NCI-H460 (cell line): ENCODE data around the gene MARS2. TPM values are rescaled to one million over a fixed set of nuclear protein-coding genes. Genes with fewer than 3 reads are reported as not detected.
"Not testable (repeated sequence)": the region's sequence is repeated elsewhere in the genome, so short reads cannot be mapped to it uniquely, and the experiment has no call there.

Experiments used
- DNase-seq: peaks from one replicate; pipeline ENCODE4 v3.0.0-alpha.2; 2016; ENCODE audit warnings: low read depth; ENCODE audit errors: extremely low read depth
- polyA plus RNA-seq: library from polyadenylated mRNA; depleted of rRNA; stranded (reverse); fragments of >200 nt; gene quantifications from 2 replicates; pipeline ENCODE4 v1.2.3, GENCODE V29; 2014; cell fraction: nucleus; rRNA removed
- total RNA-seq: library from RNA; depleted of rRNA; stranded (reverse); fragments of >200 nt; shearing (Covaris generic); gene quantifications from 2 replicates; pipeline ENCODE4 v1.2.3, GENCODE V29; 2014; rRNA removed

The MARS2 gene
- total RNA-seq = 19.3 and 24.0 TPM in 2 replicates
- 21.3 and 34.8 TPM in 2 replicates for polyA plus RNA-seq

DNA sequence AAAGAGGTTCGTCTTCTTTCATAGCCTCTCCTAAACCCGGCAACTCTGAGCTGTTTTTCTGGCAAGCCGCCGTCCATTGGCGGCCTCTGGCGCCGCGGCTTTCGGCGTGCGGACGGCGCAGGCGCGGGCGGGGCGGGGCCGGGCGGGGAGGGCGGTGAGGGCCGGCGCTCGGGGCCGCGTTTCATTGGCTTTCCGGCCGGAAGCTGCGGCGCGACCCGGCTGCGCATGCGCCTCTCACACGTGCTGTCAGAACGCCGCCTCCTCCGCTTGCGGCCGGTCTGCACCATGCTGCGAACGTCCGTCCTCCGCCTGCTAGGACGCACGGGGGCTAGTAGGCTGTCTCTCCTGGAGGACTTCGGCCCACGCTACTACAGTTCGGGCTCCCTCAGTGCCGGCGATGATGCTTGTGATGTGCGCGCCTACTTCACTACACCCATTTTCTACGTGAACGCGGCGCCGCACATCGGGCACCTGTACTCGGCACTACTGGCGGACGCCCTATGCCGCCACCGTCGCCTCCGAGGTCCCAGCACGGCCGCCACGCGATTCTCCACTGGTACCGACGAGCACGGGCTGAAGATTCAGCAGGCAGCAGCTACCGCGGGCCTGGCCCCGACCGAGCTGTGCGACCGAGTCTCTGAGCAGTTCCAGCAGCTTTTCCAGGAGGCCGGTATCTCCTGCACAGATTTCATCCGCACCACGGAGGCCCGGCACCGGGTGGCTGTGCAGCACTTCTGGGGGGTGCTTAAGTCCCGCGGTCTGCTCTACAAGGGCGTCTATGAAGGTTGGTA is at the start of gene MARS2:
TSS of gene MARS2 (plus strand) at position 249 of the 791 bp plus-strand sequence. CDS start at position 286, 37 bp downstream.
- DNase-seq = peak; percentile 92

- no peak for DNase-seq
These were observed 47.6 kb upstream of the MARS2 start for GRCh38 chr2:197657562-197657961.

DNA sequence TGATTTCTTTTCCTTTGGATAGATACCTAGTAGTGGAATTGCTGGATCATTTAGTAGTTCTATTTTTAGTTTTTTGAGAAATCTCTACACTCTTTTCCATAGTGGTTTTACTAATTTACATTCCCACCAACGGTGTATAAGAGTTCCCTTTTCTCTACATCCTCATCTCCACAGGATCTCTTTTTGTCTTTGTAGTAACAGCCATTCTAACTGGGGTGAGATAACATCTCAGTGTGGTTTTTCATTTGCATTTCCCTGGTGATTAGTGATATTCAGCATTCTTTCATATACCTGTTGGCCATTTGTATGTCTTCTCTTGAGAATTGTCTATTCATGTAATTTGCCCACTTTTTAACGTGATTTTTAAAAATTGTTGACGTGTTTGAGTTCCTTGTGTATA is 43.5 kb upstream of the MARS2 start:
- DNase-seq = no peak

- DNase-seq = no peak
These were observed 38.9 kb upstream of the MARS2 start for GRCh38 chr2:197666277-197666676.

GRCh38 chr2:197668296-197668695 is 36.9 kb upstream of the MARS2 start:
- DNase-seq = no peak

DNA sequence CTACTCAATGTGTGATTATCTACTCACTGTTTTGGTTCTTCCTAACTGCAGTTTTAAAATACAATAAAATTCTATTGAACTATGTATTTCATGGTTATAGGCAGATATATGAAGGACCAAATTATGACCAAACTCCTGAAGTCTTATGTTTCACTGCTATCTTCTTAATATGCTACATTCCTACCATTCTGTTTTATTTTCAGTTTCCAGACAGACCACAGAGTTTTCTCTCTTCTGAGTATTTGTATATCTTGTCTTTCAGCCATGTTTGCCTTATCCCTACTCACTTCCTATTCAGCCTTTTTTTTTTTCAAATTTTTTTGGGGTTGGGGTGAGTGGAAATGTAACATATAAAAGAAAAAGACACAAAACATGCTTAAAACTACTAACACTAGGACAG is 36.1 kb upstream of the MARS2 start:
- no peak for DNase-seq

GRCh38 chr2:197672371-197672893 is 32.7 kb upstream of the MARS2 start:
- no peak for DNase-seq

DNA sequence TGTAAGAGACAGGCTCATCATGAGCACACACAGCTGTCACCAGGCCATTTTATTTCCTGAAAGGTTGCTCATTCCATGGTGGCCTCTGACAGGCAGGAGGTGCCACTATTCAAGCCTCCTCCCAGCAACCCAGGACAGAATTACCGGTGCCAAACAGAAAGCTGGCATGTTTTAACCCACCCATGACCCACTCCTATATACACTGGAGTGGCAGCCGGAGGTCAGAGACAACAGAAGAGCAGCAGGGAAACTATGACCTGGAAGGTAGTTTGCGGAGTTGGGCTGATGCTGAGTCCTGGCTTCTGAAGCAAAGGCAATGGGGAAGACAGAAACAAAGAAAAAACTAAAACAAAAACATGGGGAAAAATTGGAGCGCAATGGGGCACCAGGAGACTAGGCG is 32.1 kb upstream of the MARS2 start:
- no peak for DNase-seq

DNA sequence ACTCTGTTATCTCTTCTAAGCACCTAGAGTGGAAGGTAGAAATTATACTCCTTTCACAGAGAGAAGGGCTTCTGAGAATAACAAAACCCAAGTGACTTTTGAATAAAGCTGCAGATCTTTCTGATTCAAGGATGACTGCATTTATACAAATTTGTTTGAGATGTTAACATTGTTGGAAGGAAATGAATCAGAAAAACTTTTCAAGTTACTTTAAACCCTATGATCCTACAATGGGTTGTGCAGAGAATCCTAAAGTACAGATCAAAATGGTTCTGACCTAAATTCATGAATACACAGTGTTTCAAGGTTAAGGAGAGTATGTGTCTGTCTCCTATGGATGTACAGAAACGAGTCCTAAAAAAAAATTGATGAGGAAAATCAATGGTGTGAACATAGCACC is 31.6 kb upstream of the MARS2 start:
- no peak for DNase-seq

- no peak for DNase-seq
These were observed 31.1 kb upstream of the MARS2 start for GRCh38 chr2:197674060-197674459.

DNA sequence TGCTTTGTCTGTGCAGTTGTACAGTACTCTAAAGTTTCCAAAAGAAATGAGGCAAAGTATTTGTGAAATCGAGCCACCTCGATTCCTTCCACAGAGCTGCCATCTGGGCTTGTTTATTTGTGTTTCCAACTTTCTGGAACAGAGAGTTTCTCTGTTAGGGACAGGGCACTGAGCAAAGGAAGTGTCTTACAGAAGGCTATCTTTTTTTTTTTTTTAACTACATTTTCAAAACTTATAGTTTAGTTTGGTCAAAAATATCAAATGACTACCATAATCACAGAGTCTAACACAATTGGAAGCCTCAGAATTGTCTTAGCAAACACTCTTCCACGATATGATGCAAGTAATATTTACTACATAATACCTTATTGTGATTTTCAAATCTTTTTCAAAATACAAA is 30.6 kb upstream of the MARS2 start:
- DNase-seq = no peak

- DNase-seq = no peak
These were observed 29.9 kb upstream of the MARS2 start, which contains the start of gene RFTN2 for GRCh38 chr2:197675246-197675645. Gene RFTN2, minus strand, starts transcription at chr2:197675587. Its CDS starts 129 bp downstream, at chr2:197675458.

DNA sequence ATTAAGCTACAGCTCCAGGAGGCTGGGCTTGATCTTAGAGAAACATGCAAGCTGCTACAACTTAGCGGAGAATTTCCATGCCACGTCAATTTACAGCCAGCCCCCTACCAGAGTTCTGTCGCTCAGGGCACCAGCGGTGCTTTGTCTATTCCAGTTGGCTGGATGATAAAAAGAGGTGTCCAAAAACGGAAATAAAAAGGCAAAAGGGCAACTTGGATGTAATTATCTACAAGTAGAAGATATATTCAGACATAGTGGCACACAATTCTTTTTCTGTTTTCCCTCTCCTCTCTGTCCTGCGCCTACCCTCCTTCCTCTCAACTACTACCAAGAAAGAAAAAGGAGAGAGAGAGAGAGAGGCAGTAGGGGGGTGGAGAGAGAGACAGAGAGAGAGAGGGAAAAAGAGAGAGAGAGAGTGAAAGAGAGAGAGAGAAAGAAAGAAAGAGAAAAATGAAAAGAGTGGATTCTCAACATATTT is 29.4 kb upstream of the MARS2 start:
- DNase-seq = no peak

GRCh38 chr2:197677056-197677455 is 28.1 kb upstream of the MARS2 start:
- no peak for DNase-seq

DNA sequence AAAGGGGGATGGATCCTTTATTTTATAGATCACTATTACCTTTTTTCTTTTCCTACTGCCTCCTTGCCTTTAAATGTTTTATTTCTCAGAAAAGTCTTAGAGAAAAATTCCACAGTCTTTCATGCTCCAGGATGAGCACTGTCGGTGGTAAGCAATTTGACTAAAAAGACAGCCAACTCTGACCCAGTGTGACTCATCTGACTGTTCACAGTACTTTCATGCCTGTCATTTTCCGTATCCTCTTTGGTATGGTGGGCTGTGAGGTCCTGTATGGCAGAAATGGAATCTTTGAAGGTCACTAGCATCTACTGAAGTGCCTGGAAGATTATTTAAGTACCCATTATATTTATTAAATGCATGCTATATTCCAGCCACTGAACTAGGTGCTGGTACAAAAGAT is 27.7 kb upstream of the MARS2 start:
- DNase-seq = no peak

- not testable (repeated sequence) for DNase-seq
These were observed 10.0 kb upstream of the MARS2 start for GRCh38 chr2:197695206-197695605.

- DNase-seq = not testable (repeated sequence)
These were observed 9.2 kb upstream of the MARS2 start for GRCh38 chr2:197695971-197696370.

DNA sequence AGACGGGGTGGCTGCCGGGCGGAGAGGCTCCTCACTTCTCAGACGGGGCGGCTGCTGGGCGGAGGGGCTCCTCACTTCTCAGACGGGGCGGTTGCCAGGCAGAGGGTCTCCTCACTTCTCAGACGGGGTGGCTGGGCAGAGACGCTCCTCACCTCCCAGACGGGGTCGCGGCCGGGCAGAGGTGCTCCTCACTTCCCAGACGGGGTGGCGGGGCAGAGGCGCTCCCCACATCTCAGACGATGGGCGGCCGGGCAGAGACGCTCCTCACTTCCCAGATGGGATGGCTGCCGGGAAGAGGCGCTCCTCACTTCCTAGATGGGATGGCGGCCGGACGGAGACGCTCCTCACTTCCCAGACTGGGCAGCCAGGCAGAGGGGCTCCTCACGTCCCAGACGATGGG is 8.6 kb upstream of the MARS2 start:
- not testable (repeated sequence) for DNase-seq

GRCh38 chr2:197699724-197700123 is 5.4 kb upstream of the MARS2 start:
- DNase-seq = not testable (repeated sequence)

GRCh38 chr2:197700960-197701359 is 4.2 kb upstream of the MARS2 start:
- no peak for DNase-seq

GRCh38 chr2:197704434-197705120 is 592 bp upstream of the MARS2 start:
- no peak for DNase-seq
